ENCODE data around the gene TUBA1B.

The TUBA1B gene

GRCh38 chr12:49110464-49111155, 20.6 kb downstream of the TUBA1B start, which contains the start of gene LMBR1L:
Gene LMBR1L, minus strand, starts transcription at chr12:49110847. Its CDS starts 292 bp downstream, at chr12:49110555.
- H3K27me3 ChIP-seq (ENCODE audit: control insufficient read depth, insufficient read depth, low read length) = no peaks in the 10 kb centered on the region
- no peaks in the 10 kb centered on the region for H3K36me3 ChIP-seq (ENCODE audit: control insufficient read depth, insufficient read depth, low read length)
- peak within 1 kb of the TSS; percentile 96 for H3K4me3 ChIP-seq (ENCODE audit: low read depth, low read length)
- peaks cover 5% of the 10 kb centered on the region for H3K4me1 ChIP-seq
- peak; percentile 65 for TF ChIP-seq CTCF (IDR thresholded peaks at IDR 0.05)
- H3K9ac ChIP-seq = peak within 1 kb of the TSS; percentile 75
- H2AFZ ChIP-seq = peak within 1 kb of the TSS; percentile 89
- H3K9me3 ChIP-seq (ENCODE audit: control insufficient read depth, low read length) = no peaks in the 10 kb centered on the region
- peak within 1 kb of the TSS; percentile 84 for H3K4me2 ChIP-seq (ENCODE audit: low read length)
- peaks cover 9% of the 10 kb centered on the region for H3K79me2 ChIP-seq
- H3K27ac ChIP-seq = peak within 1 kb of the TSS; percentile 89

GRCh38 chr12:49109641-49110463, 21.3 kb downstream of the TUBA1B start:
- H3K27me3 ChIP-seq (ENCODE audit: control insufficient read depth, insufficient read depth, low read length) = no peaks in the 10 kb centered on the region
- H3K4me1 ChIP-seq = peaks cover 5% of the 10 kb centered on the region
- TF ChIP-seq CTCF (IDR thresholded peaks at IDR 0.05) = no peak
- H3K4me3 ChIP-seq (ENCODE audit: low read depth, low read length) = peak overlapping the region; percentile 96
- peak overlapping the region; percentile 75 for H3K9ac ChIP-seq
- H3K36me3 ChIP-seq (ENCODE audit: control insufficient read depth, insufficient read depth, low read length) = no peaks in the 10 kb centered on the region
- peak overlapping the region; percentile 84 for H3K4me2 ChIP-seq (ENCODE audit: low read length)
- peaks cover 9% of the 10 kb centered on the region for H3K79me2 ChIP-seq
- H2AFZ ChIP-seq = peak overlapping the region; percentile 89
- H3K27ac ChIP-seq = peak overlapping the region; percentile 89
- no peaks in the 10 kb centered on the region for H3K9me3 ChIP-seq (ENCODE audit: control insufficient read depth, low read length)

- Histone ChIP-seq H3K79me2 (peaks cover 9% of the 10 kb centered on the region), H3K4me1 (peaks cover 5% of the 10 kb centered on the region), H3K9me3 (ENCODE audit: control insufficient read depth, low read length) (no peaks in the 10 kb centered on the region), H3K4me3 (ENCODE audit: low read depth, low read length) (peak overlapping the region; percentile 96), H3K9ac (no peak overlapping the region), H2AFZ (peak overlapping the region; percentile 51), H3K27ac (peak overlapping the region; percentile 89), H3K4me2 (ENCODE audit: low read length) (peak overlapping the region; percentile 84), H3K27me3 (ENCODE audit: control insufficient read depth, insufficient read depth, low read length) (no peaks in the 10 kb centered on the region), H3K36me3 (ENCODE audit: control insufficient read depth, insufficient read depth, low read length) (no peaks in the 10 kb centered on the region)
- TF ChIP-seq CTCF (IDR thresholded peaks at IDR 0.05) = no peak
Observed at GRCh38 chr12:49108958-49109404, 22.2 kb downstream of the TUBA1B start.

- Histone ChIP-seq H3K4me1 (peaks cover 5% of the 10 kb centered on the region), H3K9ac (no peak overlapping the region)
- TF ChIP-seq CTCF (IDR thresholded peaks at IDR 0.05) = no peak
Observed at GRCh38 chr12:49105504-49106084, 25.6 kb downstream of the TUBA1B start.

More at GRCh38 chr12:49105504-49106084, 25.6 kb downstream of the TUBA1B start:
- no peaks in the 10 kb centered on the region for H3K9me3 ChIP-seq (ENCODE audit: control insufficient read depth, low read length)
- no peak overlapping the region for H2AFZ ChIP-seq
- peaks cover 9% of the 10 kb centered on the region for H3K79me2 ChIP-seq
- no peaks in the 10 kb centered on the region for H3K36me3 ChIP-seq (ENCODE audit: control insufficient read depth, insufficient read depth, low read length)
- H3K27ac ChIP-seq = peak overlapping the region; percentile 13
- H3K4me3 ChIP-seq (ENCODE audit: low read depth, low read length) = no peak overlapping the region
- H3K27me3 ChIP-seq (ENCODE audit: control insufficient read depth, insufficient read depth, low read length) = no peaks in the 10 kb centered on the region
- no peak overlapping the region for H3K4me2 ChIP-seq (ENCODE audit: low read length)

All from parathyroid adenoma (tissue), 2 donors.